Activated T-cell treated with anti-CD3 and anti-CD28 coated beads, Interleukin-2, amount 50 U/mL, for 24 hours (primary cell): ENCODE measurements around the gene FAM107B.
"Not testable (repeated sequence)": the region's sequence is repeated elsewhere in the genome, so short reads cannot be mapped to it uniquely, and the experiment has no call there.

Experiments
- DNase-seq: peaks from one replicate; pipeline ENCODE4 v3.0.0-alpha.2; 2020
- H3K27ac Mint-ChIP-seq: 2 replicates; pipeline ENCODE4 v1.8.0; 2020; ENCODE audit warnings: mild to moderate bottlenecking, mixed read lengths
- H3K27me3 Mint-ChIP-seq: 2 replicates; pipeline ENCODE4 v1.8.0; 2020; ENCODE audit warnings: mixed read lengths
- H3K36me3 Mint-ChIP-seq: 2 replicates; pipeline ENCODE4 v1.8.0; 2020; ENCODE audit warnings: low read depth, mixed read lengths
- H3K4me1 Mint-ChIP-seq: 2 replicates; pipeline ENCODE4 v1.8.0; 2020; ENCODE audit warnings: low read depth, mixed read lengths
- H3K4me3 Mint-ChIP-seq: 2 replicates; pipeline ENCODE4 v1.8.0; 2020; ENCODE audit warnings: mild to moderate bottlenecking, moderate library complexity, mixed read lengths
- H3K9me3 Mint-ChIP-seq: 2 replicates; pipeline ENCODE4 v1.8.0; 2020; ENCODE audit warnings: mixed read lengths

FAM107B gene

DNA sequence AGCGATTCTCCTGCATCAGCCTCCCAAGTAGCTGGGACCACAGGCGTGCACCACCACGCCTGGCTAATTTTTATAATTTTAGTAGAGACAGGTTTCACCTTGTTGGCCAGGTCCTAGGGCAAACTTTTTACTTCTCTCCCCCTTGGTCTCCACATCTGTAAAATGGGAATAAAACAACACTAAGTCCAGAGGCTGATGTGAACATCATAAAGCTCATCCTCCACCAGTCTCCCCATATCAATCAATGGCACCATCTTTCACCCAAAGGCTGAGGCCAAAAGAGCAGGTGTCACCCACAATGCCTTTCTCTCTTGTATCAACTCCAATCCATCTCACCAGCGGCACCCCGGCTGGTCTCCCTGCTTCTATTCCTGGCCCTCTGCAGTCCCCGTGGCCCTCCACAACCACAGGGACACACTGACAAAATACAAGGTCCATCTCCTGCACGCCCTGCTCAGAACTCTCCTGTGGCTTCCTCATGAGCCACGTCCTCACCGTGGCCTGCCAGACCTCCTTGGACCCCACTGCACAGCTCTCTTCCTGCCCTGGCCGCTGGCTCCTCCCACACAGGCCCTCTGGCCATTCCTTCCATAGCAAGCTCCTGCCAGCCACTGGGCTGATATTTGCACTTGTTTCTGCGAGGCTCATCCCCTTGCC, 179.0 kb downstream of the FAM107B start:
- peak overlapping the region; percentile 70 for H3K27ac Mint-ChIP-seq
- H3K36me3 Mint-ChIP-seq = peaks cover 94% of the 10 kb centered on the region
- H3K9me3 Mint-ChIP-seq = no peaks in the 10 kb centered on the region
- no peak overlapping the region for H3K4me3 Mint-ChIP-seq
- no peak for DNase-seq
- peaks cover 79% of the 10 kb centered on the region for H3K4me1 Mint-ChIP-seq
- H3K27me3 Mint-ChIP-seq = no peaks in the 10 kb centered on the region

DNA sequence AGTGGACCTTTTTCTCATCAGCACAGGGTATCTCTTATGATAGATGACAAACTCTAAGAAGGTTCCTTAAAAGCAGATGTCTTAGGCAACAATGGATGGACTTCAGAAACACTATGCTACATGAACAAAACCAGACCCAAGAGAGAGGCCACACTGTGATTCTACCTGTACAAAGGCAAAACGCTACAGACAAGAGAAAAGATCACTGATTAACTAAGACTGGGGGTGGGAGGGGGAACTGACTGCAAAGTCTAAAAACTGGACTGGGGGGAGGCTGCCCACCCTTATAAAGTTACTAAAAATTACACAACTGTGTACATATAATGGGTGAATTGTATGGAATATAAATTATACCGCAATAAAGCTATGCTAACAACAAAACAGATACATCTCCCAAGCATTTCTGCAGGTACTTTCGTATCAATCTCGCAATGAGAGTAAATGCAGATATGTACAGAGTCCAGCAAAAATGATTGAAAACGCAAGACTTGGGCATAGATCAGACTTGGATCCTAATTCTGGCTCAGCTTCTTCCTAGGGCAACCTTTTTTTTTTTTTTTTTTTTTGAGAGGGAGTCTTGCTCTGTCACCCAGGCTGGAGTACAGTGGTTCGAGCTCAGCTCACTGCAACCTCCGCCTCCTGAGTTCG, 179.7 kb downstream of the FAM107B start:
- Mint-ChIP-seq H3K4me1 (peaks cover 80% of the 10 kb centered on the region), H3K27me3 (no peaks in the 10 kb centered on the region), H3K36me3 (peaks cover 95% of the 10 kb centered on the region), H3K27ac (no peak overlapping the region), H3K4me3 (no peak overlapping the region), H3K9me3 (no peaks in the 10 kb centered on the region)
- DNase-seq = no peak

DNA sequence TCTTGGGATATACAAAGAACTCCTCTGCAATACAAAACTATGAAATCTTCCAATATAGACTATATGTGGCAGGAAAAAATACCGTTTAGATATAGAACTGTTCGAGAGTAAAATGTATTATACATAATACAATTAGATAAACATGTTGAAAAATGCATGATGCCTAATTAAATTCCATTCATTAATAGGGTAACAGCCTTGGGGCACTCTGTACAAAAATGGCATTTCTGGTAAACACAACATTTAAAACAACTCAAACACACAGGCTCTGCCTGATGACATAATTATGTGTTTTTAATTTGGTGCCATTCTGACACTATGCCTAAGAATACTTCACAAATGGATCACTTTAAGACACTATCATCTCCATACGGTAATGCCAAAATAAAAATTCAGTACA, 180.9 kb downstream of the FAM107B start:
- Mint-ChIP-seq H3K4me3 (no peak overlapping the region), H3K9me3 (no peaks in the 10 kb centered on the region), H3K27me3 (no peaks in the 10 kb centered on the region), H3K4me1 (peaks cover 80% of the 10 kb centered on the region), H3K27ac (no peak overlapping the region), H3K36me3 (peaks cover 89% of the 10 kb centered on the region)
- DNase-seq = no peak

DNA sequence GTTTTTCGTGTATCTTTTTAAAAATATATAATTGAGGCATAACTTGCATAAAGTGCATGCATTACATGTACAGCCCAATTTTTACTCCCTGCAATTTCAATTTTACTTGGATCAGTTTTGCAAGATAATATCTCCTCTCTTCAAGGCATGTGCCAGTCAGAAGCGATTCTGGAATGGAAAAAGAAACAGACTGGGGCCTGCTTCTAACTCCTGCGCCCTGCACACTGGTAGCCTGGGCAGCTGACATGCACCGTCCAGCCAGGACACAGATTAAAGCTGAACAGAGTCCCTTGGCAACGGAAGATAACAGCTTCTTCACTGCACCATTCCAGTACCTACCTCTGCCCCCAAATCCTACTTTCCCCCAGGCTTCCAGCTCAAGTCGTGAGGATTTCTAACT, 182.1 kb downstream of the FAM107B start:
- Mint-ChIP-seq H3K27me3 (no peaks in the 10 kb centered on the region), H3K36me3 (peaks cover 87% of the 10 kb centered on the region), H3K4me3 (no peak overlapping the region), H3K4me1 (peaks cover 83% of the 10 kb centered on the region), H3K9me3 (no peaks in the 10 kb centered on the region), H3K27ac (no peak overlapping the region)
- no peak for DNase-seq

DNA sequence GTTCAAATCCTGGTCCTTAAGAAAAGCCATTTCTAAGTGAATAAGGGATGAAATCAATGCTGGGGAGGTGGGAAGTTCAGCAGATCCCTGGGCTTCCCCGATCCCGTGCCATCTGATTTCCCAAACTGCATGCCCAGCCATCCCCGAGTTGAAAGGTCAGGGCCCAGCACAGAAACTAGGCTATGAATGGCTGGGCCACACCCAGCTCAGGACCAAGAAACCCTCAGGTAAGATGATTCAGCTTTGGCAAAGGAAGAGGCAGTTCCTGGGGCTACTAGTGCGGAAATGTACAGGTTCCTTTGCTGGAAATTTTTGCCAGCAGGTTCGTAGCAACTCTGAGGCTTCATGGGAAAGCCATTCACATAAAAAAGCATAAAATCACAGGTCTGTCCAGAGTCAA, 182.7 kb downstream of the FAM107B start:
- H3K36me3 Mint-ChIP-seq = peaks cover 87% of the 10 kb centered on the region
- no peaks in the 10 kb centered on the region for H3K9me3 Mint-ChIP-seq
- H3K4me3 Mint-ChIP-seq = no peak overlapping the region
- DNase-seq = no peak
- H3K4me1 Mint-ChIP-seq = peaks cover 83% of the 10 kb centered on the region
- H3K27me3 Mint-ChIP-seq = no peaks in the 10 kb centered on the region
- H3K27ac Mint-ChIP-seq = peak overlapping the region; percentile 28

DNA sequence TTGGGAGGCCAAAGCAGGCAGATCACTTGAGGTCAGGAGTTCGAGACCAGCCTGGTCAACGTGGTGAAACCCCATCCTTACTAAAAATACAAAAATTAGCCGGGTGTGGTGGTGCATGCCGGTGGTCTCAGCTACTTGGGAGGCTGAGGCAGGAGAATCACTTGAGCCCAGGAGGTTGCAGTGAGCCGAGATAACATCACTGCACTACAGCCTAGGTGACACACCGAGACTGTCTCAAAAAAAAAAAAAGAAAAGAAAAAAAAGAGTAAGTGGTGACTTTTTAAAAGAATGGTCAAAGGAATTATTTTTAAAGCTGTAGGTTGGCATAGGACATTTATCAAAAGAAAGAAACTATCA, 185.8 kb downstream of the FAM107B start:
- peak overlapping the region; percentile 98 for H3K27ac Mint-ChIP-seq
- H3K4me3 Mint-ChIP-seq = peak overlapping the region; percentile 62
- H3K36me3 Mint-ChIP-seq = peaks cover 80% of the 10 kb centered on the region
- H3K27me3 Mint-ChIP-seq, H3K9me3 Mint-ChIP-seq: not testable (repeated sequence)
- peaks cover 90% of the 10 kb centered on the region for H3K4me1 Mint-ChIP-seq
- peak; percentile 31 for DNase-seq

DNA sequence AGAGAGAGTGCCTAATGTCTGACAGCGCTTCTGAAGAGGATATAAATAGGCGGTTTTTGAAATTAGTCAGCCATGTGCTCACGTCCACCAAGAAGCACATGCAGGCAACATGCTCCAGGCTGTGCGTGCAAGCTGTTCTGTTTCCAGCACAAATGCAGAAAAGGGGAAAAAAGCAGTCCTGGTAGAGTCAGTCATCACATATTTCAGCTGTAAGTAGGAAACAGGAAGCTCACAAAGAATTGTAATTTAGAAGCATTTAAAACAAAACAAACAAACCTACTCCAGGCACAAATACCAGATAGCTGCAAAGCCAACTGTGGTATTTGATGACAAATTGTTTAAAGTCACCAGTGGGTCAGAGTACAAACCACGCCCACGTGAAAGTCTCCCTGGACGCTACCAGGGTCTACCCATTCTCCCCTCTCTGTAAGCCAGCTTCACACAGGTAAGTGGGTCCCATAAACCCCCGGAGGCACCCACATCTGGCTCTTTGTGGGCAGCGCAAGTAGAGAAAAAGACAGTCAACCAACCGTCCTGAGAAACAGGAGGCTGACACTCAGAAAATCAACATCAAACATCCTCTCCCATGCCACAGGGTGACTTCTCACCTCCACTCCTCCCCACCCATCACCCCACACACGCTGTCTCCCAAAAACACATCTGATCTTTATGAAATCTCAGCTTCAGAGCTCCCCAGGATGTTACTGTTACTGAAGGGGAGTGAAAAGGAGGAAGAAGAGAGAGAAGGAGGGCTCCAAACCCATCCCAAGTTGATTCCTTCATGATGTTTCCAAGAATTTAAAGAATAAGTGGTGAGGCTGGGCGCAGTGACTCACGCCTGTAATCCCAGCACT, 186.4 kb downstream of the FAM107B start:
- Mint-ChIP-seq H3K9me3 (no peaks in the 10 kb centered on the region), H3K4me1 (peaks cover 92% of the 10 kb centered on the region), H3K36me3 (peaks cover 76% of the 10 kb centered on the region), H3K27me3 (no peaks in the 10 kb centered on the region), H3K27ac (peak overlapping the region; percentile 98), H3K4me3 (peak overlapping the region; percentile 62)
- peak; percentile 64 for DNase-seq

DNA sequence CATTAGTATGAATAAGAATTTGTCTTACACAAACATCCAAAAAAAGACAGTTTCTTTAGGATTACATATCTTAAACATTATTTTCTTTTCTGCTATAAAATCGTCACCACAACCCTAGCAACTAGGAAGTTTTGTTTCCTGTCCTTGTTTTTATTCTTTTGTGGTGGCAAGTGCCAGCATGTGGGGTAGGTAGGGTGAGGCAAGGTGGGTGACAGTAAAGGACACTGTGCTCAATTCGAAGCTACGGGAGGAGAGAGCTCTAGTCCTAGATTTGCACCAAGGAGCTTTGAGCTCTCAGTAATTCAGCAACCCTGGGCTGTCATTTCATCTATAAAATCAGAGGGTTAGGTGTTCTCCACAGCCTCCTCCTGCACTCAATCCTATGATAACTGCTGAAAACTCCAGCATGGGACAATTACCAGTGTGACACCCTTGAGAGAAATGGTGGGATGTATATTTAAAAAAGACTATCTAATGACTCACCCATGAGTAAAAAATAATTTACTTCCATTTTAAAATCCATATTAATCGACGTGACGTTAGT, 187.1 kb downstream of the FAM107B start:
- Mint-ChIP-seq H3K27ac (peak overlapping the region; percentile 98), H3K4me1 (peaks cover 96% of the 10 kb centered on the region), H3K36me3 (peaks cover 74% of the 10 kb centered on the region), H3K9me3 (no peaks in the 10 kb centered on the region), H3K27me3 (no peaks in the 10 kb centered on the region), H3K4me3 (peak overlapping the region; percentile 62)
- peak; percentile 39 for DNase-seq

DNA sequence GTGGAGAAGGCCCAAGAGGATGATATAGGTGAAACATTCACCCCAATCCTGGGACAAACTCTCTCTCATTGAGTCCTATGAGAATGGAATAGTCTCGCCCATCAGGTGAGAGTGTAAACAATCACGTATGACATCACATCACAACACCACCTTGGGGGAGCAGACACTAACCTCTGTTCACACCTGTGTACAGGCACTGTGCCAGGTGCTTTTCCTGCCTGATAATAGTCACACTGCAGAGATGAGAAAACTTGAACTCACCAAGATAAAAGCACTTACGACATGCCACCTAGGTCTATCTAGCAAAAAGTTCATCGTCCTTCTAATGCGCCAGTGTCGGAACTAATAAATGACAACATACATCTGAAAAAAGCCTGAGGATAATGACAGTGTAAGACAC, 187.8 kb downstream of the FAM107B start:
- Mint-ChIP-seq H3K4me3 (peak overlapping the region; percentile 62), H3K36me3 (peaks cover 69% of the 10 kb centered on the region), H3K9me3 (no peaks in the 10 kb centered on the region), H3K4me1 (peaks cover 94% of the 10 kb centered on the region), H3K27me3 (no peaks in the 10 kb centered on the region), H3K27ac (peak overlapping the region; percentile 98)
- no peak for DNase-seq

DNA sequence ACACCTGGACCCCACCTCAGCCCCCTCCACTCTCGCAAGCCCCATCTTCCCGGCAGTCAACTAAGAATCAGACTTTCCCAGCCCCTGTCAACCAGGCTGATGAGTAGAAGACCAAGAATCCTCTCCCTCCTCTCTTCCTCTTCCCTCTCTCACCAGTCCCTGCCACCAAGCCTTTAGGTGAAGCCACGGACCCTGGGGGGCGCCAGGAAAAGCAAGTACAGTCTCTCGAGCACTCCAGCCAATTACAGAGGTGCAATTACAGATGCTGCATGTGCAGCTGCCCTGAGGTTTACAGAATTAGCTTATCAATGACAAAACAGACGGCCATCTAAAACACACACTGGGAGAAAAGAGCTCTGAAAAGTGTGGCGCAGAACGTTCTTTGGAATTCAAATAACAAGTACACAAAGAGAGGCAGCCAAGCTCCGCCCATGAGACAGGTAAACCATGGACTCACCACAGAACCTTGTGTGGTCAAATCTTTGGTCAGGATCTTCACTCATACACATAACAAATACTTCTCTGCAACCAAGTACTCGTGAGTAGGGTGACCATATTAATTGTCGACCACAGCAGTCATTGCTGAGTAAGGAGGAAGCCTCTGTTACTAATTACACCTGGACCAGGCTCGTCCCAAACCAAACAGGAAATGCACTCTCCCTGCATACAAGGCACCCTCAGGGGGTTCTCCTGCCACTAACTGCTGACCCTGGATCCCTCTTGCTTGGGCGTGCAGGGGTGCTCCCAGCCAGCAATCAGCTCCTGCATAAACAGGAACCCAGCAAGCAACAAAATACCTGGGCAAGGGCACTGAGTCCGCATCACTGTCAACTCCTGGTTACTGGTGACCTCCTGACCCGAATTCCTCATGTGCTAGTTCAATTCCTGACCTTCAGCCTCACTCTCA, 189.2 kb downstream of the FAM107B start:
- Mint-ChIP-seq H3K4me1 (peaks cover 96% of the 10 kb centered on the region), H3K36me3 (peaks cover 68% of the 10 kb centered on the region), H3K27me3 (no peaks in the 10 kb centered on the region), H3K27ac (peak overlapping the region; percentile 98), H3K4me3 (peak overlapping the region; percentile 20), H3K9me3 (no peaks in the 10 kb centered on the region)
- no peak for DNase-seq

DNA sequence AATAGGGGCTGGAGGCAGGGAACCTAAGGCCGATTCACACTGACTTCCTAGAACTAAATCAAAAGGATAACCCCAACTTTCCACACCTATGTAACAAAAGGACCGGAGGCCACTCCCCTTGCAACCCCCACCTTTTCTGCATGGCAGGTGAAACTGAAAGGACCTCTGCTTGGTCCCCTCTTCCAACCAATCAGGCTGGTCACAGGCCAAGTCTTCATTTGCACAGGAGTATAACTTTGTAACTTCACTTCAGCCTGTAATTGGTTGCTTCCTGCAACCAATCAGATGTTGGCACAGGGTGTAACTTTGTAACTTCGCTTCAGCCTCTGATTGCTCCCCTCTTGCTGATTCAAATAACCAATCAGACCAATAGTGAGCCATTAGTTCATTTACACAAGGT, 190.0 kb downstream of the FAM107B start:
- H3K9me3 Mint-ChIP-seq = no peaks in the 10 kb centered on the region
- H3K27me3 Mint-ChIP-seq = no peaks in the 10 kb centered on the region
- H3K4me1 Mint-ChIP-seq = peaks cover 93% of the 10 kb centered on the region
- peak overlapping the region; percentile 98 for H3K27ac Mint-ChIP-seq
- H3K36me3 Mint-ChIP-seq = peaks cover 64% of the 10 kb centered on the region
- H3K4me3 Mint-ChIP-seq = peak overlapping the region; percentile 49
- DNase-seq = no peak

DNA sequence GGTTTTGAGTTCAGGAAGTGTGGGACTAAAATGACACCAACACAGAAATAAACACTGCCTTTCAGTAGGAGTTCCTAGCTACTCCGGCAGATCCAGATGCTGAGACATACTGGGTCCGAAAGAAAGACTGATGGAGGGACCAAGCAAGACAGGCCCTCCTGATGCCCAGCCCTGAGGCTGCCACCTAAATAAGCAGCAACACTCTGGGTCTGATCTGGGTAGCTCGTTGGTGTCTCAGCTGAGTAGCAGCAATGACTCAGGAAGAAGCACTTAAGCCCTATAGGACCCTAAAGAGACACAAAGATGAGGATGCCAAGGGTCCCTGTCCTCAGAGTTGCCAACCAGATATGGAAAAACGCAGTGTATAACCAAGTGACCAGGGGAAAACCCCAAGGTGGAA, 190.7 kb downstream of the FAM107B start:
- Mint-ChIP-seq H3K4me3 (peak overlapping the region; percentile 49), H3K27ac (peak overlapping the region; percentile 98), H3K4me1 (peaks cover 92% of the 10 kb centered on the region), H3K9me3 (no peaks in the 10 kb centered on the region), H3K36me3 (peaks cover 67% of the 10 kb centered on the region), H3K27me3 (no peaks in the 10 kb centered on the region)
- peak; percentile 44 for DNase-seq

DNA sequence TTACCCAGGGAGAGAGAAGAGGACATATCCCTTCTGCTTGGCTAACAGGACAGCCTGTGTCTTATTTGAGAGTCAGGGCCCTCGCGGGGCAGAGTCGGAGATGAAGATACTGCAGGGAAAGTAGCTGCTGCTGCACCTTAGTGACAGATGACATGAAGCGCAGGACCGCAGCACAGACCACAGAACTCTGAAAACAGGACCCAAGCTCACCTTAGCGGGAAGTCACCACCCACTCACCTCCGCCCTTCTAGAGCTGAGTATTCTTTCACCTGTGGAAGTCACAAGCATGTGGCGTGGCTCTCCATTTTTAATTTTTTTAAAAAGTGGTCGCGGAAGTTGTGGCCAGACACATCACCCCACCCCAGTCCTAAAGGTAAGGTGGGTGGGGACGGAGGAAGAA, 191.4 kb downstream of the FAM107B start:
- H3K27ac Mint-ChIP-seq = peak overlapping the region; percentile 98
- peak; percentile 77 for DNase-seq
- no peaks in the 10 kb centered on the region for H3K9me3 Mint-ChIP-seq
- H3K27me3 Mint-ChIP-seq = no peaks in the 10 kb centered on the region
- H3K4me1 Mint-ChIP-seq = peaks cover 91% of the 10 kb centered on the region
- peak overlapping the region; percentile 49 for H3K4me3 Mint-ChIP-seq
- H3K36me3 Mint-ChIP-seq = peaks cover 69% of the 10 kb centered on the region
